Left renal pelvis (tissue), 4 donors: ENCODE results near the gene ILRUN. TPM values are rescaled to one million over a fixed set of nuclear protein-coding genes. Genes with fewer than 3 reads are reported as not detected.
A peak's percentile ranks its signal among the peaks of the same experiment; 100 is the strongest.
"Not testable (repeated sequence)": the region's sequence is repeated elsewhere in the genome, so short reads cannot be mapped to it uniquely, and the experiment has no call there.

ENCODE experiments used
- DNase-seq, 4 donors: peaks; one replicate each; pipeline ENCODE4 v3.0.0-alpha.2; 2013; ENCODE audit warnings: low read depth in 4 of 4, low spot score in 3 of 4
- polyA plus RNA-seq, 4 donors: library from polyadenylated mRNA; unstranded; fragments of 120-200 nt; gene quantifications; one replicate each; pipeline ENCODE4 v1.2.1, GENCODE V29; 2013; ENCODE audit not compliant: insufficient read length in 4 of 4

The ILRUN gene
- 10 to 100 TPM; 37.9 to 53.4 (median 46.1) TPM for polyA plus RNA-seq

- peak; percentile 91 to 93 (median 92) for DNase-seq
Observed at GRCh38 chr6:34696739-34697543, at the start of gene ILRUN. ILRUN (minus strand) TSS chr6:34696767; CDS start chr6:34696603, 164 bp downstream.

GRCh38 chr6:34745277-34746103, 48.9 kb upstream of the ILRUN start:
- no peak for DNase-seq

- DNase-seq, result not testable (repeated sequence)
Observed at GRCh38 chr6:34744294-34744647, 47.7 kb upstream of the ILRUN start.

- no peak for DNase-seq
Observed at GRCh38 chr6:34743625-34744293, 47.2 kb upstream of the ILRUN start.

GRCh38 chr6:34742094-34742493, 45.5 kb upstream of the ILRUN start:
- DNase-seq, result no peak

- DNase-seq, result no peak
Observed at GRCh38 chr6:34736823-34737222, 40.3 kb upstream of the ILRUN start.

- DNase-seq, result no peak
Observed at GRCh38 chr6:34731393-34732060, 35.0 kb upstream of the ILRUN start.

- DNase-seq, result no peak
Observed at GRCh38 chr6:34729631-34730470, 33.3 kb upstream of the ILRUN start.

- DNase-seq, result no peak
Observed at GRCh38 chr6:34726055-34726454, 29.5 kb upstream of the ILRUN start.

- no peak for DNase-seq
Observed at GRCh38 chr6:34723203-34723602, 26.6 kb upstream of the ILRUN start.

- no peak for DNase-seq
Observed at GRCh38 chr6:34722451-34722850, 25.9 kb upstream of the ILRUN start.

- DNase-seq, result not testable (repeated sequence)
Observed at GRCh38 chr6:34720160-34720559, 23.6 kb upstream of the ILRUN start.

GRCh38 chr6:34719646-34720045, 23.1 kb upstream of the ILRUN start:
- not testable (repeated sequence) for DNase-seq

GRCh38 chr6:34718976-34719375, 22.4 kb upstream of the ILRUN start:
- no peak for DNase-seq

GRCh38 chr6:34717466-34717865, 20.9 kb upstream of the ILRUN start:
- DNase-seq, result no peak

GRCh38 chr6:34714663-34715062, 18.1 kb upstream of the ILRUN start:
- no peak for DNase-seq

- DNase-seq, result not testable (repeated sequence)
Observed at GRCh38 chr6:34712881-34713280, 16.3 kb upstream of the ILRUN start.

- DNase-seq, result no peak
Observed at GRCh38 chr6:34709386-34709785, 12.8 kb upstream of the ILRUN start.

- DNase-seq, result no peak
Observed at GRCh38 chr6:34705241-34705640, 8.7 kb upstream of the ILRUN start.

GRCh38 chr6:34701199-34701598, 4.6 kb upstream of the ILRUN start:
- DNase-seq, result no peak
